ENCODE results near the gene GAB3.
"Not testable (repeated sequence)": the region's sequence is repeated elsewhere in the genome, so short reads cannot be mapped to it uniquely, and the experiment has no call there.

Gene GAB3

GRCh38 chrX:154693394-154693793, 57.5 kb downstream of the GAB3 start:
- TF ChIP-seq SPI1 (IDR thresholded peaks at IDR 0.05; ENCODE audit: borderline replicate concordance, low read depth) (no peak), CTCF (IDR thresholded peaks at IDR 0.05; ENCODE audit: insufficient read depth, low read length) (no peak), REST (IDR thresholded peaks at IDR 0.05; ENCODE audit: insufficient replicate concordance, low read depth) (no peak), POLR2AphosphoS5 (IDR thresholded peaks at IDR 0.05; ENCODE audit: low read depth) (no peak), GABPA (IDR thresholded peaks at IDR 0.05; ENCODE audit: low read depth) (no peak)
- Histone ChIP-seq H3K27me3 (ENCODE audit: insufficient read depth, poor library complexity, severe bottlenecking) (no peaks in the 10 kb centered on the region), H3K4me3 (replicated peaks; ENCODE audit: insufficient read depth, low read length) (no peak overlapping the region), H3K27ac (replicated peaks) (no peak overlapping the region)
- DNase-seq (ENCODE audit: low read depth in 1 of 2, low spot score in 1 of 2): no peak

DNA sequence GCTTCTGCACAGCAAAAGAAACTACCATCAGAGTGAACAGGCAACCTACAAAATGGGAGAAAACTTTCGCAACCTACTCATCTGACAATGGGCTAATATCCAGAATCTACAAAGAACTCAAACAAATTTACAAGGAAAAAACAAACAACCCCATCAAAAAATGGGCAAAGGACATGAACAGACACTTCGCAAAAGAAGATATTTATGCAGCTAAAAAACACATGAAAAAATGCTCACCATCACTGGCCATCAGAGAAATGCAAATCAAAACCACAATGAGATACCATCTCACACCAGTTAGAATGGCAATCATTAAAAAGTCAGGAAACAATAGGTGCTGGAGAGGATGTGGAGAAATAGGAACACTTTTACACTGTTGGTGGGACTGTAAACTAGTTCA, 60.4 kb downstream of the GAB3 start:
- DNase-seq (ENCODE audit: low read depth in 1 of 2, low spot score in 1 of 2); H3K27me3 ChIP-seq (ENCODE audit: insufficient read depth, poor library complexity, severe bottlenecking); H3K27ac ChIP-seq (replicated peaks); H3K4me3 ChIP-seq (replicated peaks; ENCODE audit: insufficient read depth, low read length): not testable (repeated sequence)

DNA sequence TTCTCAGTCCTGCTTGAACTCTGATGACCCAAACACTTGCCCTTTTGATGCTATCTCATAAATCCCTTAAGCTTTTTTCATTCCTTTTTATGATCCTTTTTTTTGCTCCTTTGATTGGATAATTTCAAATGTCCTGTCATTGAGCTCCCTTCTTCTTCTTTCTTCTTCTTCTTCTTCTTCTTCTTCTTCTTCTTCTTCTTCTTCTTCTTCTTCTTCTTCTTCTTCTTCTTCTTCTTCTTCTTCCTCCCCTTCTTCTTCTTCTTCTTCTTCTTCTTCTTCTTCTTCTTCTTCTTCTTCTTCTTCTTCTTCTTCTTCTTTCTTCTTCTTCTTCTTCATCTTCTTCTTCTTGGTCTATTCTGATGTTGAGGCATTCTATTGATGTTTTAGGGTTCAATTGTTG, 78.8 kb downstream of the GAB3 start:
- not testable (repeated sequence) for DNase-seq (ENCODE audit: low read depth in 1 of 2, low spot score in 1 of 2); H3K27me3 ChIP-seq (ENCODE audit: insufficient read depth, poor library complexity, severe bottlenecking); H3K4me3 ChIP-seq (replicated peaks; ENCODE audit: insufficient read depth, low read length); H3K27ac ChIP-seq (replicated peaks)

- not testable (repeated sequence) for DNase-seq (ENCODE audit: low read depth in 1 of 2, low spot score in 1 of 2); H3K4me3 ChIP-seq (replicated peaks; ENCODE audit: insufficient read depth, low read length); H3K27ac ChIP-seq (replicated peaks); H3K27me3 ChIP-seq (ENCODE audit: insufficient read depth, poor library complexity, severe bottlenecking)
Measured at GRCh38 chrX:154670848-154671247, 80.0 kb downstream of the GAB3 start.

GRCh38 chrX:154661899-154662298, 89.0 kb downstream of the GAB3 start:
- Histone ChIP-seq H3K4me3 (replicated peaks; ENCODE audit: insufficient read depth, low read length) (no peak overlapping the region), H3K27ac (replicated peaks) (no peak overlapping the region), H3K27me3 (ENCODE audit: insufficient read depth, poor library complexity, severe bottlenecking) (no peaks in the 10 kb centered on the region)
- TF ChIP-seq CTCF (IDR thresholded peaks at IDR 0.05; ENCODE audit: insufficient read depth, low read length) (no peak), POLR2AphosphoS5 (IDR thresholded peaks at IDR 0.05; ENCODE audit: low read depth) (no peak), REST (IDR thresholded peaks at IDR 0.05; ENCODE audit: insufficient replicate concordance, low read depth) (no peak), GABPA (IDR thresholded peaks at IDR 0.05; ENCODE audit: low read depth) (no peak), SPI1 (IDR thresholded peaks at IDR 0.05; ENCODE audit: borderline replicate concordance, low read depth) (no peak)
- DNase-seq (ENCODE audit: low read depth in 1 of 2, low spot score in 1 of 2): no peak
